Stomach (tissue), 9 donors: ENCODE data around the gene AKAP13. TPM values are rescaled to one million over a fixed set of nuclear protein-coding genes. Genes with fewer than 3 reads are reported as not detected.
"Not testable (repeated sequence)": the region's sequence is repeated elsewhere in the genome, so short reads cannot be mapped to it uniquely, and the experiment has no call there.

Experiments
- DNase-seq, 2 donors: peaks; one replicate each; pipeline versions ENCODE4 v3.0.0 to v3.0.0-alpha.2; 2013 to 2019
- H3K27ac ChIP-seq, 5 donors: fragments of 200-600 bp in 4 of 5; sonication (generic) in 4 of 5; one replicate each; pipeline ENCODE4 v1.5.1; 2013 to 2019; ENCODE audit warnings: mild to moderate bottlenecking in 1 of 5, moderate library complexity in 1 of 5
- H3K27me3 ChIP-seq, 3 donors: fragments of 200-600 bp; sonication (generic); one replicate each; pipeline ENCODE4 v1.5.1; 2017 to 2019; ENCODE audit warnings: mixed run types in 1 of 3
- H3K36me3 ChIP-seq, 4 donors: fragments of 200-600 bp; sonication (generic); 1 replicate in 3 of 4; 2 replicates in 1 of 4; pipeline ENCODE4 v1.5.1; 2016 to 2019
- H3K4me1 ChIP-seq, 4 donors: fragments of 200-600 bp; sonication (generic); one replicate each; pipeline ENCODE4 v1.5.1; 2016 to 2019
- H3K4me3 ChIP-seq, 4 donors: fragments of 200-600 bp; sonication (generic) in 3 of 4; one replicate each; pipeline ENCODE4 v1.5.1; 2016 to 2019; ENCODE audit warnings: mild to moderate bottlenecking in 1 of 4
- H3K9me3 ChIP-seq, 4 donors: fragments of 200-600 bp; sonication (generic); one replicate each; pipeline ENCODE4 v1.5.1; 2016 to 2019
- EP300 ChIP-seq: sonication (generic); formaldehyde crosslinking; IDR thresholded peaks from one replicate; pipeline ENCODE4 v1.6.1; 2017; ENCODE audit warnings: antibody characterized with exemption
- POLR2A ChIP-seq, 4 donors: fragments of 450-650 bp; IDR thresholded peaks; one replicate each; pipeline ENCODE4 v1.6.1; 2016; ENCODE audit warnings: antibody characterized with exemption in 4 of 4, control low read depth in 2 of 4, mild to moderate bottlenecking in 1 of 4, moderate library complexity in 1 of 4
- POLR2AphosphoS5 ChIP-seq, 3 donors: sonication (generic); formaldehyde crosslinking; IDR thresholded peaks; one replicate each; pipeline ENCODE4 v1.6.1; 2016; ENCODE audit warnings: antibody characterized with exemption in 3 of 3
- WGBS, 5 donors: extraction: QIAGEN DNeasy Blood & Tissue Kit in 3 of 5; methylation state at CpG; one replicate each; pipeline versions ENCODE4 v1.1.5 to v1.1.7; 2013 to 2018; 5-methylcytosine and 5-hydroxymethylcytosine counted together
- intact Hi-C: fragments of 100-400 bp; cut with DNase I; formaldehyde crosslinking; loops from one replicate; pipeline ENCODE4 v1.15.1; 2023; ENCODE audit warnings: low total_unique reads
- polyA plus RNA-seq, 3 donors: library from polyadenylated mRNA; stranded (reverse); fragments of 200-250 nt; gene quantifications; one replicate each; pipeline ENCODE4 v1.2.3, GENCODE V29; 2013
- total RNA-seq, 5 donors: library from RNA; depleted of rRNA; stranded (reverse); fragments of >200 nt; gene quantifications; one replicate each; pipeline versions ENCODE4 v1.1.0 to v1.2.3, GENCODE V29; 2014 to 2016
- TF ChIP-seq, protein P1 (sequence below), 7 experiments: fragments of 450-650 bp in 4 of 7; fragments of 200-600 bp in 3 of 7; sonication (generic) in 3 of 7; IDR thresholded peaks; one replicate each; pipeline ENCODE4 v1.5.1; 2016 to 2019; ENCODE audit warnings: antibody characterized with exemption in 7 of 7, control low read depth in 2 of 7, mild to moderate bottlenecking in 1 of 7
- donor health status: healthy with polysubstance abuse.
- donor health status: Bipolar disorder and iron deficiency.
- donor health status: healthy.

AKAP13 gene
- total and polyA plus RNA-seq, 8 donors: 33.1 to 395 (median 138) TPM

DNA sequence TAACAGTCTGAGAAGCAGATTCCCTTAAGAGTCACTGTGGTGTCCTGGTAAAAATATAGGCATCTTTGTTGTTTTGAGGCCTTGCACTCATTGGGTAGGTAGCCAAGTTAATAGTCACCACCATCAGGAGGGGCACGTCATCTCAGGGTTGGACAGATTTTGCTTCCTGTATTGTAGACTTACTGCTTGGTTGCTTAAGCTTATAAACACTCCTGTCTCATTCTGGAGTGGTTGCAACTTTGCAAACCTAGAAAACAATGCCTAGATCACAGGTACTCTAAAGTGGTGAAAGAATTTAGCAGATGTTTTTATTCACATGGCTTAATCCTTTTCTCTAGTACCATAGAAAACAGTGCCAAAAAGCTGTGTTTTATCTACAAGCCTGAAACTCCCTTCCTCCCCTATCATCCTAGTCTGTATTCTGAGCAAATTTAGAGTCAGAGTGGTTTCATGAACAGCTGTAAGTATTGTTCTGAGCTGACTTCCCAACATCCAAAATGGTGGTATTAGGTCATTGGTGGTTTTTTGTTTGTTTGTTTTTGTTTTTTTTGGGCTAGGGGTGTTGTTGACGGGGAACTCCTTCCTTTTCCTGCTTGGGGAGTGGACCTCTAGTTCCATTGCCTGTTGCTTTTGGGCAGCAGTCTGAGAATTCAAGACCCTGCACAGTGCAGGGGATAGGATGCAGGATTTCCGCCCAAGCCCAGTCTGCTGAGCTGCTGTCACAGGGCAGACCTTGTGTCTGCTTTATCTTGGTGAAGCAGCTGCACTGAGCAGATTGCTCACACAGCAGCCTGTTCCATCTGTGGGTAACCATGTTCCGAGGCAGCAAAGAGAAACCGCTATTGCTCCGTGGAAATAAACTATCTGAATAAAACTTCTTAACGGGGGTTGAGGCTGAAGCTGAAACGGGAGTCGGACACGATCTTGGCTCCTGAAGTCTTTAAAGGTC is 202.0 kb downstream of the AKAP13 start:
- intact Hi-C loops: no loop called here
- TF ChIP-seq POLR2AphosphoS5 (IDR thresholded peaks at IDR 0.05): peak in 2 of 3 donors; percentile 84 to 85
- TF ChIP-seq POLR2A (IDR thresholded peaks at IDR 0.05): no peak
- TF ChIP-seq, protein P1, sequence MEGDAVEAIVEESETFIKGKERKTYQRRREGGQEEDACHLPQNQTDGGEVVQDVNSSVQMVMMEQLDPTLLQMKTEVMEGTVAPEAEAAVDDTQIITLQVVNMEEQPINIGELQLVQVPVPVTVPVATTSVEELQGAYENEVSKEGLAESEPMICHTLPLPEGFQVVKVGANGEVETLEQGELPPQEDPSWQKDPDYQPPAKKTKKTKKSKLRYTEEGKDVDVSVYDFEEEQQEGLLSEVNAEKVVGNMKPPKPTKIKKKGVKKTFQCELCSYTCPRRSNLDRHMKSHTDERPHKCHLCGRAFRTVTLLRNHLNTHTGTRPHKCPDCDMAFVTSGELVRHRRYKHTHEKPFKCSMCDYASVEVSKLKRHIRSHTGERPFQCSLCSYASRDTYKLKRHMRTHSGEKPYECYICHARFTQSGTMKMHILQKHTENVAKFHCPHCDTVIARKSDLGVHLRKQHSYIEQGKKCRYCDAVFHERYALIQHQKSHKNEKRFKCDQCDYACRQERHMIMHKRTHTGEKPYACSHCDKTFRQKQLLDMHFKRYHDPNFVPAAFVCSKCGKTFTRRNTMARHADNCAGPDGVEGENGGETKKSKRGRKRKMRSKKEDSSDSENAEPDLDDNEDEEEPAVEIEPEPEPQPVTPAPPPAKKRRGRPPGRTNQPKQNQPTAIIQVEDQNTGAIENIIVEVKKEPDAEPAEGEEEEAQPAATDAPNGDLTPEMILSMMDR (IDR thresholded peaks at IDR 0.05): no peak
- TF ChIP-seq EP300: no peak
- H3K9me3 ChIP-seq: no peaks in the 10 kb centered on the region
- peak overlapping the region; percentile 35 to 56 (median 48) for H3K4me3 ChIP-seq
- peaks cover 0 to 39% (median 34%) of the 10 kb centered on the region in 4 donors for H3K36me3 ChIP-seq
- peak; percentile 53 to 88 for DNase-seq
- 5 to 21% (median 15%) methylated on average over 10 of the region's 10 CpGs for WGBS, 5 donors
- no peaks in the 10 kb centered on the region for H3K27me3 ChIP-seq
- peaks cover 2 to 89% (median 66%) of the 10 kb centered on the region in 4 donors for H3K4me1 ChIP-seq
- peak overlapping the region; percentile 86 to 96 (median 88) for H3K27ac ChIP-seq

DNA sequence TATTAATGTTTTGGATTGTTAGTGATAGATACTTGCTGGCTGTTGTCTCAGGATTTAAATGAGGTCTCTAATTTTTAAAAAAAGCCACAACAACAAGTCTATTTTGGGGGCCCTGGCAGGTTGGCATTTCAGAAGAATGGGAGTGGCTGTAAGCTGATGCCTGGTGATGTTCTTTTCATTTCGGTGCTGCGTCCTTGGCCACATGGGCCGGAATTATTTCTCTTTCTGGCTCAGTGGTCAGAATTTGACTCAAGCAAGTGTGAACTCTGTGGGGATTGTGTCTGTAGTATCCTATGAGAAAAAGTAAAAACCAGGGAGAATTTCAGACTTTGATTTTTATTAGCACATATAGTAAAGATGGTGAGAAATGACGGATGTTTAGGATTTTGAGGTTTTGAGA is 203.0 kb downstream of the AKAP13 start:
- peaks cover 12 to 93% (median 70%) of the 10 kb centered on the region in 4 donors for H3K4me1 ChIP-seq
- no peaks in the 10 kb centered on the region for H3K9me3 ChIP-seq
- no peak for TF ChIP-seq POLR2A (IDR thresholded peaks at IDR 0.05)
- 15 to 27% (median 25%) methylated on average over 4 of the region's 4 CpGs for WGBS, 5 donors
- peak overlapping the region; percentile 35 to 56 (median 48) for H3K4me3 ChIP-seq
- DNase-seq: no peak
- H3K27ac ChIP-seq: peak overlapping the region; percentile 72 to 96 (median 88)
- intact Hi-C loops: no loop called here
- no peaks in the 10 kb centered on the region for H3K27me3 ChIP-seq
- peaks cover 0 to 39% (median 32%) of the 10 kb centered on the region in 4 donors for H3K36me3 ChIP-seq

DNA sequence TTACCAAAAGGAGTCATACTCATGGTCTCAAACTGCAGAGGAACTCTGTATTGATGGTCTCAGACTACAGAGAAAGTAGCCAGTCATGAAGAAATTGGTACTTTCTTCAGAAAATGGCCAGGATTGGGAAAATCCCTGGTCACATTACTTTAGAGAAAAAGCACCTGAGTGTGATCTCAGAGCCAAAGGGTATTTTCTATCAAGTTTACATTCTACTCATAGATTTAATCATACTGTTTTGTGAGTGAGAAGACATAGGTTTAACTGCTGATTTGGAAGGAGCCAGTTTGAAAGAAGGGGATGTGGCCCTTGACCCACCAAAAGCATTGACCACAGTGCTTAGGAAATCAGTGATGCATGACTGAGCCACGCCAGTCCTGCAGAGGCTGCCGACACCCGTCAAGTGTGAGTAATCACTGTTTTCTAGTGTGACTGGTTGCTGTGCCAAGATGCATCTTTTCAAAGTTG is 203.6 kb downstream of the AKAP13 start:
- peaks cover 17 to 93% (median 72%) of the 10 kb centered on the region in 4 donors for H3K4me1 ChIP-seq
- peak; percentile 66 to 71 for DNase-seq
- peaks cover 0 to 37% (median 34%) of the 10 kb centered on the region in 4 donors for H3K36me3 ChIP-seq
- peak overlapping the region; percentile 35 to 56 (median 48) for H3K4me3 ChIP-seq
- no peaks in the 10 kb centered on the region for H3K9me3 ChIP-seq
- intact Hi-C loops: no loop called here
- TF ChIP-seq POLR2AphosphoS5 (IDR thresholded peaks at IDR 0.05) (peak in 1 of 3 donors; percentile 79), EP300 (no peak), POLR2A (IDR thresholded peaks at IDR 0.05) (no peak)
- H3K27ac ChIP-seq: peak overlapping the region; percentile 45 to 96 (median 88)
- 13 to 27% (median 22%) methylated on average over 3 of the region's 3 CpGs for WGBS, 5 donors
- no peaks in the 10 kb centered on the region for H3K27me3 ChIP-seq

DNA sequence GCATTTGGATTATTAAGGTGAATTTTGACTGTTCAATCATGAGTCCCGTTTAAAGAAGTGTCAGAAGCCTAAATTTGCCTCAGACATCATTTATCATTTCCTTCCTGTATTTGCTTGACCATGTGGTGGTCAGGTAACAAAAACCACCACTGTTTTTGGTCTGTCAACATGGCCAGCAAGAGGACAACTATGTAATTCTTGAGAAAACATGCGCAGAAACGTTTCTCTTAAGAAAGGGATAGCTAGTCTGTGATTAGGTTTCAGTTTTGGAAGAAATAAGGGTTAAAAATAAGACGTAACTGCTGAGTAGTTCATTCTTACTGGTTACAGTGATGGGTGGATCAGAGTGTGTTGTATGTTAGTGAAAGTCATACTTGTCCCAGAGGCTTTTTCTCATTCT is 204.5 kb downstream of the AKAP13 start:
- Histone ChIP-seq H3K36me3 (peaks cover 0 to 39% (median 26%) of the 10 kb centered on the region in 4 donors), H3K9me3 (no peaks in the 10 kb centered on the region), H3K27me3 (no peaks in the 10 kb centered on the region), H3K4me3 (peak overlapping the region; percentile 5 to 56 (median 48)), H3K27ac (peak overlapping the region in 4 of 5 donors; percentile 86 to 96 (median 89)), H3K4me1 (peaks cover 20 to 93% (median 69%) of the 10 kb centered on the region in 4 donors)
- no peak for DNase-seq
- intact Hi-C loops: no loop called here
- WGBS, 5 donors: 20 to 39% (median 34%) methylated on average over 4 of the region's 4 CpGs
- TF ChIP-seq EP300: no peak
- no peak for TF ChIP-seq POLR2A (IDR thresholded peaks at IDR 0.05)
- no peak for TF ChIP-seq POLR2AphosphoS5 (IDR thresholded peaks at IDR 0.05)
- TF ChIP-seq, protein P1 (IDR thresholded peaks at IDR 0.05): no peak

DNA sequence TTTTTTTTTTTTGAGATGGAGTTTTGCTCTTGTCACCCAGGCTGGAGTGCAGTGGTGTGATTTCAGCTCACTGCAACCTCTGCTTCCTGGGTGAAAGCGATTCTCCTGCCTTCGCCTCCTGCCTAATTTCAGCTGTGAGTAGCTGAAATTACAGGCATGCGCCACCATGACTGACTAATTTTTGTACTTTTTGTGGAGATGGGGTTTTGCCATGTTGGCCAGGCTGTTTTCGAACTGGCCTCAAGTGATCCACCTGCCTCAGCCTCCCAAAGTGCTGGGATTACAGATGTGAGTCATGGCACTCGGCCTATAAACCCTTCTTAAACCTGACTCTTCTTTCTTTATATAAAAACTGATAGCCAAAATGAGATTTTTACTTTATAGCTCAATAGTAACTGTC is 205.8 kb downstream of the AKAP13 start:
- H3K4me3 ChIP-seq, H3K27me3 ChIP-seq, intact Hi-C loops, DNase-seq, H3K9me3 ChIP-seq: not testable (repeated sequence)
- 83 to 97% (median 92%) methylated on average over 5 of the region's 5 CpGs for WGBS, 5 donors
- H3K36me3 ChIP-seq: peaks cover 0 to 34% (median 23%) of the 10 kb centered on the region in 4 donors
- peak overlapping the region in 4 of 5 donors; percentile 29 to 88 (median 66) for H3K27ac ChIP-seq
- peaks cover 20 to 93% (median 71%) of the 10 kb centered on the region in 4 donors for H3K4me1 ChIP-seq
